OCI-LY7 (cell line): ENCODE results near the gene NAA40. TPM values are rescaled to one million over a fixed set of nuclear protein-coding genes. Genes with fewer than 3 reads are reported as not detected.
A peak's percentile ranks its signal among the peaks of the same experiment; 100 is the strongest.

Experiments used
- BruUV-seq: library from RNA; stranded (reverse); fragments of 400-500 nt; replicated peaks from 2 replicates; lab custom pipeline; 2021; lab: Mats Ljungman, UMichigan
- CTCF ChIA-PET: fragments of 300-600 bp; sonication (Branson Sonifier 250); formaldehyde crosslinking; loops from one replicate; lab custom pipeline; 2022; ENCODE audit warnings: antibody characterized with exemption; ENCODE audit not compliant: unreplicated experiment; lab: Charles Lee
- POLR2A ChIA-PET: fragments of 300-600 bp; sonication (Branson Sonifier 250); formaldehyde crosslinking; loops from one replicate; lab custom pipeline; 2022; ENCODE audit warnings: antibody characterized with exemption; lab: Charles Lee
- DNase-seq: peaks from one replicate; pipeline ENCODE4 v3.0.0-alpha.2; 2015; ENCODE audit warnings: low spot score
- H2AFZ ChIP-seq: fragments of 200-600 bp; sonication (generic), shearing (Covaris generic); 2 replicates; pipeline ENCODE4 v1.6.1; 2014; ENCODE audit warnings: mild to moderate bottlenecking, antibody characterized with exemption, low read length, moderate library complexity
- H3K27ac ChIP-seq: fragments of 200-600 bp; sonication (generic); 2 replicates; pipeline ENCODE4 v1.5.1; 2014; ENCODE audit warnings: mixed run types, low read depth, mild to moderate bottlenecking, moderate library complexity, low read length, inconsistent platforms; ENCODE audit not compliant: poor library complexity, severe bottlenecking
- H3K36me3 ChIP-seq: fragments of 200-600 bp; sonication (generic); 2 replicates; pipeline ENCODE4 v1.6.1; 2014; ENCODE audit warnings: mild to moderate bottlenecking, antibody characterized with exemption, low read length, moderate library complexity, mixed read lengths; ENCODE audit not compliant: insufficient read depth
- H3K4me1 ChIP-seq: fragments of 200-600 bp; sonication (generic); 2 replicates; pipeline ENCODE4 v1.5.1; 2014; ENCODE audit warnings: mild to moderate bottlenecking, low read length; ENCODE audit not compliant: insufficient read depth, poor library complexity, severe bottlenecking
- H3K4me2 ChIP-seq: fragments of 200-600 bp; sonication (generic); 2 replicates; pipeline ENCODE4 v1.6.1; 2014; ENCODE audit warnings: mild to moderate bottlenecking, low read length
- H3K4me3 ChIP-seq: fragments of 200-600 bp; sonication (generic); 2 replicates; pipeline ENCODE4 v1.5.1; 2014; ENCODE audit warnings: mild to moderate bottlenecking, low read depth, low read length; ENCODE audit not compliant: poor library complexity, severe bottlenecking
- H3K79me2 ChIP-seq: fragments of 200-600 bp; sonication (generic); 2 replicates; pipeline ENCODE4 v1.6.1; 2016; ENCODE audit warnings: low read depth, mild to moderate bottlenecking, low read length, moderate library complexity, mixed read lengths; ENCODE audit not compliant: insufficient read depth
- H3K9me2 ChIP-seq: fragments of 200-600 bp; sonication (generic); 2 replicates; pipeline ENCODE4 v1.6.1; 2016; ENCODE audit warnings: mild to moderate bottlenecking, low read length, mixed read lengths; ENCODE audit not compliant: insufficient read depth
- H3K9me3 ChIP-seq: fragments of 200-600 bp; sonication (generic); 2 replicates; pipeline ENCODE4 v1.6.1; 2014; ENCODE audit warnings: mild to moderate bottlenecking, mixed run types, low read length, mixed read lengths
- H4K20me1 ChIP-seq: fragments of 200-600 bp; sonication (generic); 2 replicates; pipeline ENCODE4 v1.6.1; 2014; ENCODE audit warnings: mild to moderate bottlenecking, antibody characterized with exemption, low read length, moderate library complexity, mixed read lengths; ENCODE audit not compliant: insufficient read depth
- CTCF ChIP-seq: fragments of 200-600 bp; sonication (generic); conservative IDR thresholded peaks from 2 replicates; pipeline ENCODE4 v1.5.1; 2014; ENCODE audit warnings: mild to moderate bottlenecking, antibody characterized with exemption, low read length, moderate library complexity, mixed read lengths
- EZH2phosphoT487 ChIP-seq: fragments of 200-600 bp; sonication (generic); IDR thresholded peaks from 2 replicates; pipeline ENCODE4 v1.6.1; 2018; ENCODE audit warnings: low read depth, borderline replicate concordance, mild to moderate bottlenecking, mixed run types, antibody characterized with exemption, low read length, moderate library complexity, mixed read lengths
- intact Hi-C: fragments of 100-400 bp; cut with micrococcal nuclease; formaldehyde crosslinking; loops from one replicate; pipeline ENCODE4 v1.10.0; 2022; ENCODE audit not compliant: unreplicated experiment
- total RNA-seq, 2 experiments: library from RNA; depleted of rRNA in 1 of 2; stranded (reverse); fragments of >200 nt in 1 of 2; shearing (Covaris generic) in 1 of 2; gene quantifications; 2 replicates each; pipeline ENCODE4 v1.2.3, GENCODE V29; 2014 to 2022

Gene NAA40
- total RNA-seq, 2 experiments from 2014 or later = 24.5 to 45.5 TPM

- POLR2A ChIA-PET = no interaction called here
- DNase-seq = no peak
- no TSS peak for BruUV-seq
- no peaks in the 10 kb centered on the region for H3K79me2 ChIP-seq
- H3K9me3 ChIP-seq = no peaks in the 10 kb centered on the region
- no peak overlapping the region for H3K4me3 ChIP-seq
- TF ChIP-seq CTCF (no peak), EZH2phosphoT487 (no peak)
- no peaks in the 10 kb centered on the region for H4K20me1 ChIP-seq
- H3K36me3 ChIP-seq = peaks cover 79% of the 10 kb centered on the region
- H3K4me2 ChIP-seq = no peak overlapping the region
- intact Hi-C loops = loop anchor here (1.0 to 5.0 kb wide), 2 partner anchors 41 to 69 kb away; no protein-coding TSS in a partner anchor
- H3K4me1 ChIP-seq = no peaks in the 10 kb centered on the region
- no peak overlapping the region for H3K27ac ChIP-seq
- H3K9me2 ChIP-seq = no peaks in the 10 kb centered on the region
- no peak overlapping the region for H2AFZ ChIP-seq
- CTCF ChIA-PET = interaction anchor here (0.6 to 1.5 kb wide), 3 partner anchors 8 to 169 kb away, joined by 3 to 10 read pairs (median 3); no protein-coding TSS in a partner anchor
These were observed 32.7 kb upstream of the NAA40 start for GRCh38 chr11:63906087-63906486.

GRCh38 chr11:63906585-63906984 is 32.2 kb upstream of the NAA40 start:
- H3K9me2 ChIP-seq = no peaks in the 10 kb centered on the region
- no peak overlapping the region for H3K4me2 ChIP-seq
- ChIA-PET CTCF (interaction anchor here (0.6 to 1.5 kb wide), 4 partner anchors 9 to 168 kb away, joined by 3 to 10 read pairs (median 3); no protein-coding TSS in a partner anchor), POLR2A (no interaction called here)
- TF ChIP-seq CTCF = peak; percentile 63
- no peak for TF ChIP-seq EZH2phosphoT487
- no peak overlapping the region for H2AFZ ChIP-seq
- DNase-seq = peak; percentile 47
- intact Hi-C loops = loop anchor here (1.0 to 5.0 kb wide), 2 partner anchors 41 to 69 kb away; no protein-coding TSS in a partner anchor
- H3K4me3 ChIP-seq = no peak overlapping the region
- H4K20me1 ChIP-seq = no peaks in the 10 kb centered on the region
- no peaks in the 10 kb centered on the region for H3K79me2 ChIP-seq
- H3K4me1 ChIP-seq = no peaks in the 10 kb centered on the region
- H3K36me3 ChIP-seq = peaks cover 74% of the 10 kb centered on the region
- no peak overlapping the region for H3K27ac ChIP-seq
- H3K9me3 ChIP-seq = no peaks in the 10 kb centered on the region
- BruUV-seq = no TSS peak

- H3K4me1 ChIP-seq = no peaks in the 10 kb centered on the region
- BruUV-seq = no TSS peak
- TF ChIP-seq EZH2phosphoT487 = no peak
- TF ChIP-seq CTCF = no peak
- H3K9me3 ChIP-seq = no peaks in the 10 kb centered on the region
- intact Hi-C loops = loop anchor here (5.0 kb wide), 1 partner anchor 40 kb away; no protein-coding TSS in a partner anchor
- H4K20me1 ChIP-seq = no peaks in the 10 kb centered on the region
- H3K79me2 ChIP-seq = no peaks in the 10 kb centered on the region
- POLR2A ChIA-PET = no interaction called here
- peaks cover 69% of the 10 kb centered on the region for H3K36me3 ChIP-seq
- H2AFZ ChIP-seq = no peak overlapping the region
- H3K9me2 ChIP-seq = no peaks in the 10 kb centered on the region
- H3K4me3 ChIP-seq = no peak overlapping the region
- H3K27ac ChIP-seq = no peak overlapping the region
- H3K4me2 ChIP-seq = no peak overlapping the region
- CTCF ChIA-PET = interaction anchor here (0.6 to 1.5 kb wide), 3 partner anchors 9 to 69 kb away, joined by 3 to 10 read pairs (median 3); no protein-coding TSS in a partner anchor
- no peak for DNase-seq
These were observed 31.7 kb upstream of the NAA40 start for GRCh38 chr11:63907063-63907462.
